CD14-positive monocyte (primary cell): ENCODE results near the gene LYPD1. TPM values are rescaled to one million over a fixed set of nuclear protein-coding genes. Genes with fewer than 3 reads are reported as not detected.

ENCODE experiments used
- DNase-seq, 3 donors: peaks; one replicate each; pipeline ENCODE4 v3.0.0-alpha.2; 2011 to 2022
- H2AFZ ChIP-seq: 2 replicates; pipeline ENCODE4 v1.6.0; 2012; ENCODE audit warnings: mild to moderate bottlenecking, low read depth, low read length, inconsistent platforms; ENCODE audit not compliant: insufficient read depth, poor library complexity, severe bottlenecking
- H3K27ac ChIP-seq, 2 donors: 1 replicate in 1 of 2; 2 replicates in 1 of 2; pipeline ENCODE4 v1.5.1; 2012 to 2013; ENCODE audit warnings: low read length in 2 of 2, control low read depth in 1 of 2, inconsistent platforms in 1 of 2, low read depth in 1 of 2, mild to moderate bottlenecking in 1 of 2
- H3K27me3 ChIP-seq, 2 donors: one replicate each; pipeline versions ENCODE4 v1.6.0 to v1.6.1; 2011 to 2013; ENCODE audit warnings: low read length in 2 of 2; ENCODE audit not compliant: control insufficient read depth in 2 of 2, insufficient read depth in 2 of 2
- H3K36me3 ChIP-seq, 2 donors: replicated peaks in 1 of 2; 1 replicate in 1 of 2; 2 replicates in 1 of 2; pipeline versions ENCODE4 v1.5.1 to v1.6.1; 2012 to 2013; ENCODE audit warnings: low read length in 2 of 2, control low read depth in 1 of 2, inconsistent platforms in 1 of 2, mild to moderate bottlenecking in 1 of 2; ENCODE audit not compliant: insufficient read depth in 2 of 2, control insufficient read depth in 1 of 2
- H3K4me1 ChIP-seq, 2 donors: 1 replicate in 1 of 2; 2 replicates in 1 of 2; pipeline versions ENCODE4 v1.5.1 to v1.6.1; 2012 to 2013; ENCODE audit warnings: low read length in 2 of 2, control low read depth in 1 of 2, inconsistent platforms in 1 of 2, mild to moderate bottlenecking in 1 of 2, moderate library complexity in 1 of 2; ENCODE audit not compliant: insufficient read depth in 2 of 2, control insufficient read depth in 1 of 2
- H3K4me2 ChIP-seq: replicated peaks from 2 replicates; pipeline ENCODE3; 2012; ENCODE audit warnings: low read length, moderate library complexity, mild to moderate bottlenecking; ENCODE audit not compliant: poor library complexity, severe bottlenecking; ENCODE audit errors: extremely low read depth
- H3K4me3 ChIP-seq, 3 experiments: fragments of 200-600 bp in 1 of 3; sonication (generic) in 1 of 3; replicated peaks in 1 of 3; 1 replicate in 2 of 3; 2 replicates in 1 of 3; pipeline ENCODE4 v1.5.1; 2011 to 2013; ENCODE audit warnings: low read length in 3 of 3, mild to moderate bottlenecking in 3 of 3, control low read depth in 2 of 3, low read depth in 2 of 3, inconsistent platforms in 1 of 3, moderate library complexity in 1 of 3
- H3K79me2 ChIP-seq: 2 replicates; pipeline ENCODE4 v1.6.0; 2012; ENCODE audit warnings: mild to moderate bottlenecking, control low read depth, inconsistent platforms, low read length, moderate library complexity; ENCODE audit not compliant: insufficient read depth
- H3K9ac ChIP-seq: 2 replicates; pipeline ENCODE4 v1.6.0; 2017; ENCODE audit warnings: low read length, mild to moderate bottlenecking; ENCODE audit not compliant: insufficient read depth, poor library complexity, severe bottlenecking
- H3K9me3 ChIP-seq, 2 donors: replicated peaks in 1 of 2; 1 replicate in 1 of 2; 2 replicates in 1 of 2; pipeline versions ENCODE4 v1.5.1 to v1.6.1; 2012 to 2013; ENCODE audit warnings: low read length in 2 of 2, control low read depth in 1 of 2; ENCODE audit not compliant: control insufficient read depth in 1 of 2, insufficient read depth in 1 of 2
- H4K20me1 ChIP-seq: 2 replicates; pipeline ENCODE4 v1.6.0; 2012; ENCODE audit warnings: mild to moderate bottlenecking, low read length, control low read depth, moderate library complexity; ENCODE audit not compliant: insufficient read depth
- H3K27ac Mint-ChIP-seq, 7 donors: one replicate each; pipeline ENCODE4 v1.8.0; 2020; ENCODE audit warnings: mild to moderate bottlenecking in 7 of 7, mixed read lengths in 7 of 7, moderate library complexity in 6 of 7, inconsistent platforms in 2 of 7
- H3K27me3 Mint-ChIP-seq, 3 donors: one replicate each; pipeline ENCODE4 v1.8.0; 2021 to 2022; ENCODE audit warnings: low read depth in 3 of 3, mild to moderate bottlenecking in 3 of 3, mixed read lengths in 3 of 3, moderate library complexity in 3 of 3, inconsistent platforms in 1 of 3
- H3K36me3 Mint-ChIP-seq, 2 donors: one replicate each; pipeline ENCODE4 v1.8.0; 2020; ENCODE audit warnings: mixed read lengths in 2 of 2, inconsistent platforms in 1 of 2, mild to moderate bottlenecking in 1 of 2
- H3K4me1 Mint-ChIP-seq: one replicate; pipeline ENCODE4 v1.8.0; 2020; ENCODE audit warnings: mild to moderate bottlenecking, mixed read lengths
- H3K4me3 Mint-ChIP-seq, 2 donors: one replicate each; pipeline ENCODE4 v1.8.0; 2020; ENCODE audit warnings: mild to moderate bottlenecking in 2 of 2, mixed read lengths in 2 of 2, moderate library complexity in 1 of 2
- H3K9me3 Mint-ChIP-seq, 7 donors: one replicate each; pipeline ENCODE4 v1.8.0; 2020 to 2022; ENCODE audit warnings: mixed read lengths in 7 of 7, mild to moderate bottlenecking in 6 of 7, moderate library complexity in 6 of 7, inconsistent platforms in 2 of 7
- CTCF ChIP-seq: fragments of 200-600 bp; IDR thresholded peaks from one replicate; pipeline ENCODE4 v1.8.0; 2022; ENCODE audit warnings: antibody characterized with exemption, mild to moderate bottlenecking
- WGBS: methylation state at CpG from one replicate; pipeline ENCODE4 v1.1.5; 2013; ENCODE audit warnings: missing lambda C conversion rate; ENCODE audit not compliant: insufficient coverage; 5-methylcytosine and 5-hydroxymethylcytosine counted together
- intact Hi-C, 2 donors: fragments of 100-400 bp; cut with micrococcal nuclease; formaldehyde crosslinking; loops; one replicate each; pipeline versions ENCODE4 v1.15.0 to v1.15.1; 2023
- polyA plus RNA-seq, 3 donors: library from polyadenylated mRNA; depleted of rRNA in 1 of 3; unstranded in 2 of 3; stranded (reverse) in 1 of 3; fragments of 300-500 nt in 2 of 3; fragments of >200 nt in 1 of 3; fragmentation: Illumina TruSeq in 2 of 3; gene quantifications; 1 replicate in 2 of 3; 2 replicates in 1 of 3; pipeline ENCODE4 v1.2.3, GENCODE V29; 2012 to 2021

Gene LYPD1
- polyA plus RNA-seq, 3 donors: not detected

GRCh38 chr2:132627536-132627935 is 42.5 kb downstream of the LYPD1 start:
- Histone ChIP-seq H3K79me2 (no peaks in the 10 kb centered on the region), H2AFZ (no peak overlapping the region)
- no peaks in the 10 kb centered on the region for H3K36me3 Mint-ChIP-seq

GRCh38 chr2:132623096-132623839 is 46.7 kb downstream of the LYPD1 start:
- intact Hi-C loops: no loop called here
- peaks cover 0 to 8% (median 2%) of the 10 kb centered on the region in 7 donors for H3K9me3 Mint-ChIP-seq
- 56% methylated on average over 6 of the region's 9 CpGs for WGBS
- Histone ChIP-seq H3K79me2 (no peaks in the 10 kb centered on the region), H3K4me2 (peak overlapping the region; percentile 24), H2AFZ (peak overlapping the region; percentile 9), H3K9me3 (no peaks in the 10 kb centered on the region), H3K4me3 (peak overlapping the region in 1 of 3 experiments; percentile 27), H3K9ac (no peak overlapping the region), H3K27me3 (no peaks in the 10 kb centered on the region), H3K36me3 (no peaks in the 10 kb centered on the region), H3K4me1 (peaks cover 9 to 26% of the 10 kb centered on the region in 2 donors), H4K20me1 (no peaks in the 10 kb centered on the region), H3K27ac (no peak overlapping the region)
- H3K27ac Mint-ChIP-seq: peak overlapping the region in 2 of 7 donors; percentile 1 to 43
- H3K36me3 Mint-ChIP-seq: no peaks in the 10 kb centered on the region
- H3K4me3 Mint-ChIP-seq: no peak overlapping the region
- peaks cover 0 to 9% (median 1%) of the 10 kb centered on the region in 3 donors for H3K27me3 Mint-ChIP-seq
- H3K4me1 Mint-ChIP-seq: peaks cover 24% of the 10 kb centered on the region
- peak in 2 of 3 donors; percentile 10 to 18 for DNase-seq
- no peak for TF ChIP-seq CTCF

More at GRCh38 chr2:132627536-132627935, 42.5 kb downstream of the LYPD1 start:
- TF ChIP-seq CTCF: no peak
- H4K20me1 ChIP-seq: no peaks in the 10 kb centered on the region
- H3K36me3 ChIP-seq: no peaks in the 10 kb centered on the region
- no peaks in the 10 kb centered on the region for H3K27me3 ChIP-seq
- Mint-ChIP-seq H3K9me3 (peaks cover 0 to 4% (median 0%) of the 10 kb centered on the region in 7 donors), H3K27me3 (peaks cover 0 to 7% (median 1%) of the 10 kb centered on the region in 3 donors), H3K4me3 (no peak overlapping the region), H3K4me1 (peaks cover 14% of the 10 kb centered on the region), H3K27ac (no peak overlapping the region)
- 83% methylated on average over 1 of the region's 3 CpGs for WGBS
- no peaks in the 10 kb centered on the region for H3K9me3 ChIP-seq
- H3K4me3 ChIP-seq: no peak overlapping the region
- DNase-seq: no peak
- no peak overlapping the region for H3K27ac ChIP-seq
- H3K4me2 ChIP-seq: no peak overlapping the region
- no peak overlapping the region for H3K9ac ChIP-seq
- intact Hi-C loops: no loop called here
- peaks cover 9 to 16% of the 10 kb centered on the region in 2 donors for H3K4me1 ChIP-seq
